Keratinocyte (primary cell): ENCODE data around the gene ATP12A. TPM values are rescaled to one million over a fixed set of nuclear protein-coding genes. Genes with fewer than 3 reads are reported as not detected.
A peak's percentile ranks its signal among the peaks of the same experiment; 100 is the strongest.

Source experiments
- DNase-seq: peaks from one replicate; pipeline ENCODE4 v3.0.0-alpha.2; 2011; ENCODE audit warnings: low read depth, missing footprints, low spot score
- FAIRE-seq: peaks from 2 replicates; lab custom pipeline; 2011; peaks lifted over from hg19 to GRCh38; lab: Jason Lieb, UNC
- H2AFZ ChIP-seq: 2 replicates; pipeline ENCODE4 v1.6.0; 2012; ENCODE audit warnings: low read length, control low read depth, inconsistent platforms; ENCODE audit not compliant: control insufficient read depth
- H3K27ac ChIP-seq: 2 replicates; pipeline ENCODE4 v1.5.1; 2011; ENCODE audit warnings: low read length; ENCODE audit not compliant: control insufficient read depth, insufficient read depth
- H3K27me3 ChIP-seq: 3 replicates; pipeline ENCODE4 v1.6.0; 2011; ENCODE audit warnings: low read length; ENCODE audit not compliant: control insufficient read depth, insufficient read depth; ENCODE audit errors: extremely low read depth
- H3K36me3 ChIP-seq, 2 experiments: 2 replicates in 1 of 2; 3 replicates in 1 of 2; pipeline ENCODE4 v1.5.1; 2011; ENCODE audit warnings: low read length in 2 of 2, mild to moderate bottlenecking in 1 of 2; ENCODE audit not compliant: control insufficient read depth in 2 of 2, insufficient read depth in 2 of 2; ENCODE audit errors: extremely low read depth in 1 of 2
- H3K4me1 ChIP-seq: 3 replicates; pipeline ENCODE4 v1.5.1; 2011; ENCODE audit warnings: low read length; ENCODE audit not compliant: control insufficient read depth, insufficient read depth; ENCODE audit errors: extremely low read depth
- H3K4me2 ChIP-seq: 3 replicates; pipeline ENCODE4 v1.6.0; 2011; ENCODE audit warnings: low read depth, low read length; ENCODE audit not compliant: control insufficient read depth, insufficient read depth; ENCODE audit errors: extremely low read depth
- H3K4me3 ChIP-seq, 3 experiments: fragments of 200-600 bp in 1 of 3; sonication (generic) in 1 of 3; 2 replicates in 2 of 3; 3 replicates in 1 of 3; pipeline ENCODE4 v1.5.1; 2011 to 2016; ENCODE audit warnings: low read length in 3 of 3, mild to moderate bottlenecking in 3 of 3, control low read depth in 2 of 3, inconsistent platforms in 1 of 3, low read depth in 1 of 3, mixed read lengths in 1 of 3, mixed run types in 1 of 3, moderate library complexity in 1 of 3; ENCODE audit not compliant: control insufficient read depth in 2 of 3, insufficient read depth in 2 of 3; ENCODE audit errors: extremely low read depth in 1 of 3
- H3K79me2 ChIP-seq: 2 replicates; pipeline ENCODE4 v1.6.0; 2012; ENCODE audit warnings: low read length; ENCODE audit not compliant: control insufficient read depth, insufficient read depth
- H3K9ac ChIP-seq: 3 replicates; pipeline ENCODE4 v1.6.0; 2011; ENCODE audit warnings: low read length; ENCODE audit not compliant: control insufficient read depth, insufficient read depth; ENCODE audit errors: extremely low read depth
- H3K9me1 ChIP-seq: 3 replicates; pipeline ENCODE4 v1.6.0; 2011; ENCODE audit warnings: low read length; ENCODE audit not compliant: control insufficient read depth, insufficient read depth; ENCODE audit errors: extremely low read depth
- H3K9me3 ChIP-seq: 2 replicates; pipeline ENCODE4 v1.5.1; 2012; ENCODE audit warnings: low read depth, low read length; ENCODE audit not compliant: control insufficient read depth
- H4K20me1 ChIP-seq: 3 replicates; pipeline ENCODE4 v1.6.0; 2011; ENCODE audit warnings: low read length; ENCODE audit not compliant: control insufficient read depth, insufficient read depth; ENCODE audit errors: extremely low read depth
- EZH2 ChIP-seq: IDR thresholded peaks from one replicate; pipeline ENCODE4 v1.6.1; 2012; ENCODE audit warnings: inconsistent platforms, mild to moderate bottlenecking, low read length, moderate library complexity
- dilution Hi-C: fragments of 300-500 bp; cut with MboI; formaldehyde crosslinking; loops from one replicate; pipeline ENCODE4 v1.7.0; 2020; ENCODE audit warnings: low sequenced_read_pairs; ENCODE audit not compliant: extremely low pct_ligation_motif_present
- polyA plus RNA-seq, 5 experiments: library from polyadenylated mRNA; depleted of rRNA in 3 of 5; stranded (reverse) in 3 of 5; stranded (forward) in 1 of 5; unstranded in 1 of 5; fragments of >200 nt; gene quantifications; 1 replicate in 1 of 5; 2 replicates in 3 of 5; 3 replicates in 1 of 5; pipeline versions ENCODE4 v1.2.1 to v1.2.3, GENCODE V29; 2011 to 2012; ENCODE audit warnings: missing spikeins in 2 of 5, low read depth in 1 of 5, low replicate concordance in 1 of 5
- TF ChIP-seq, protein P1 (sequence below), 3 experiments: IDR thresholded peaks in 1 of 3; conservative IDR thresholded peaks in 1 of 3; optimal IDR thresholded peaks in 1 of 3; 2 replicates in 2 of 3; 3 replicates in 1 of 3; pipeline versions ENCODE3 to v1.5.1; 2011; ENCODE audit warnings: low read length in 3 of 3, mild to moderate bottlenecking in 3 of 3, moderate library complexity in 2 of 3, control low read depth in 1 of 3, inconsistent platforms in 1 of 3; ENCODE audit not compliant: insufficient read depth in 2 of 3; ENCODE audit errors: extremely low read depth in 1 of 3

ATP12A gene
- polyA plus RNA-seq, 1 donor (not counting 4 experiments of a cell fraction or from before 2014, with no cell fraction given), result 0.79 TPM

DNA sequence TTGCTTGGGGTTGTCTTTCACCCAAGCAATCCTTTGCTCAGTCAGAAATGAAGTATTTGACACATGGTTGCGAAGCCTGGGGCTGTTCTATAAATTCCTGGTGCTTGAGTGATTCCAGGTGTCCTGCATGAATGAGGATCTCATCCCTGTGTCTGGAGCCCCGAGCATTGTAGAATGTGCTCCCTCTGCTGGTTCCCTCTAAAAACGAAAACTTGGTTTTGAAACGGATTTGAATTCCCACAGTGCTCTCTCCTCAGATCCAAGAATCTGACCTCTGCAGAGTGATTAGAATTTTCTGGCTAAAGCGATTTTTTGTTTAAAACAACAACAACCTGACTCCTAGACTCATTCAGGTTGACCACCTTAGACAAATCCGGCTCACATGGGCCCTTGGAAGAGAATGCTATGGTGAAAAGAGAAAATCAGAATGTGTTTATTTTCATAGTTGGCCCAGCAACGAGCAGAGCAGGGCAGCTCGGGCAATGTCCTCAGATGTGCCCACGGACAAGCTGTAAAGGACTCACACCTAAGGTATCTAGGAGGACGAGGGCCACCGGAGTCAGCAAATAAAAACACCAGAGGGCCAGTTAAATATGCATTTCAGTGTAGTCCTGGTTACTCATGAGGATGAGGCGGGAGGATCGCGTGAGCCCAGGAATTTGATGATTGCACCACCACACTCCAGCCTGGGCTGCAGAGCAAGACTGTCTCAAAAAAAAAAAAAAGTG, 8.7 kb upstream of the ATP12A start:
- Histone ChIP-seq H2AFZ (peak overlapping the region; percentile 69), H3K27me3 (no peaks in the 10 kb centered on the region), H3K4me3 (peak overlapping the region in 2 of 3 experiments; percentile 40 to 48), H3K9me1 (no peaks in the 10 kb centered on the region), H4K20me1 (no peaks in the 10 kb centered on the region), H3K4me1 (peaks cover 48% of the 10 kb centered on the region), H3K4me2 (peak overlapping the region; percentile 87), H3K9me3 (no peaks in the 10 kb centered on the region), H3K79me2 (no peaks in the 10 kb centered on the region), H3K27ac (peak overlapping the region; percentile 95), H3K36me3 (no peaks in the 10 kb centered on the region), H3K9ac (peak overlapping the region; percentile 85)
- dilution Hi-C loops, result no loop called here
- FAIRE-seq (peak; percentile 95), DNase-seq (peak; percentile 85)
- TF ChIP-seq, protein P1, sequence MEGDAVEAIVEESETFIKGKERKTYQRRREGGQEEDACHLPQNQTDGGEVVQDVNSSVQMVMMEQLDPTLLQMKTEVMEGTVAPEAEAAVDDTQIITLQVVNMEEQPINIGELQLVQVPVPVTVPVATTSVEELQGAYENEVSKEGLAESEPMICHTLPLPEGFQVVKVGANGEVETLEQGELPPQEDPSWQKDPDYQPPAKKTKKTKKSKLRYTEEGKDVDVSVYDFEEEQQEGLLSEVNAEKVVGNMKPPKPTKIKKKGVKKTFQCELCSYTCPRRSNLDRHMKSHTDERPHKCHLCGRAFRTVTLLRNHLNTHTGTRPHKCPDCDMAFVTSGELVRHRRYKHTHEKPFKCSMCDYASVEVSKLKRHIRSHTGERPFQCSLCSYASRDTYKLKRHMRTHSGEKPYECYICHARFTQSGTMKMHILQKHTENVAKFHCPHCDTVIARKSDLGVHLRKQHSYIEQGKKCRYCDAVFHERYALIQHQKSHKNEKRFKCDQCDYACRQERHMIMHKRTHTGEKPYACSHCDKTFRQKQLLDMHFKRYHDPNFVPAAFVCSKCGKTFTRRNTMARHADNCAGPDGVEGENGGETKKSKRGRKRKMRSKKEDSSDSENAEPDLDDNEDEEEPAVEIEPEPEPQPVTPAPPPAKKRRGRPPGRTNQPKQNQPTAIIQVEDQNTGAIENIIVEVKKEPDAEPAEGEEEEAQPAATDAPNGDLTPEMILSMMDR (optimal IDR thresholded peaks at IDR 0.05 in 1 of 3, IDR thresholded peaks at IDR 0.05 in 1 of 3, conservative IDR thresholded peaks at IDR 0.05 in 1 of 3; ENCODE audit: extremely low read depth in 1 of 3, insufficient read depth in 2 of 3, low read length in 3 of 3), result peak; percentile 70 to 73 (median 72)
- no peak for TF ChIP-seq EZH2

DNA sequence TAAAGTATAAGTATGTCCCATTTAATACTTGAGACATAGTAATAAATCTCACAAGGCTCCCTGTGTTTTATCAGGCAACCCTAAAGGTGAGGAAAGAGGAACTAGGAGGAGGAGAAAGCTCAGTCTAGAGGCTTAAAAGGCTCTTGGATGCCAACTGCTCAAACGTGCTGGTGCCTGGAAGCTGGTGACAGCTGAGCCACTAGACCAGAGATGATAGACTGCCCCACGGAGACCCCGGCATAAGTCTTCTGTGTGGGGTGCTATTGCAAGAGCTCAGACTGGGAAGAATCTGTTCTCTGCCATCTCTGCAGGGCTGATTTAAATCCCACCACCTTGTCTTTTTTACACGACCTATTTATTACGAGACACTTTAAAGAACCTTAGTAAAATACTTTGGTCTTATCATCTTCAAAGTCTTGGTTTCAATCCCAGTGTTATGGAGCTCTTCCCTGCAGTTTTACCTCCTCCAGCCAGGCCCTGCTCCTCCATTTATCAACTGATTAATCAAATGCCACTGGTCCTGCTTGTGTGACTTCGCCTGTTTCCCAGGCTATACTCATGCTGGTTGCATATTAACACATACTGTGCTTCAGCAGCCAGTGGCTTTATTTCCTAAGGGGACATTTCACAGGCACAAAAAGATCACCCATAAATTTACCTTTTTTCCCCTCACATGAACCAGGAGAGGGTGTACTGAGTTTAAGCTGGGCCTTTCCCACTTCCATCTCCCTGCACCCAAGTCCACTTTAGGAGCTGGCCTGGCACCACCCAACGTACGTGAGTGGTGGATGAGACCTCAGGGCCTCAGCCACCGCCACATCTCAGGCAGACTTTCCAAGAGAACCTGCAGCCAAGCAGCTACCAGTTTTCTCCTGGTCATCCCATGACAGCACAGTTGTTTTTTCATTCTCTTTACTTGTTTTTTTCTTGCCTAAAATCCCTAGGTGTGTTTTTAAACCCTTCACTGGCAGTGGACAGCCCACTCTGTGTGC, 7.8 kb upstream of the ATP12A start:
- Histone ChIP-seq H4K20me1 (no peaks in the 10 kb centered on the region), H3K4me3 (no peak overlapping the region), H2AFZ (peak overlapping the region; percentile 38), H3K27ac (peak overlapping the region; percentile 95), H3K79me2 (no peaks in the 10 kb centered on the region), H3K4me2 (peak overlapping the region; percentile 87), H3K36me3 (no peaks in the 10 kb centered on the region), H3K9ac (peak overlapping the region; percentile 85), H3K4me1 (peaks cover 48% of the 10 kb centered on the region), H3K27me3 (no peaks in the 10 kb centered on the region), H3K9me3 (no peaks in the 10 kb centered on the region), H3K9me1 (no peaks in the 10 kb centered on the region)
- DNase-seq, result no peak
- FAIRE-seq, result no peak
- dilution Hi-C loops, result no loop called here
- TF ChIP-seq, protein P1 (optimal IDR thresholded peaks at IDR 0.05 in 1 of 3, IDR thresholded peaks at IDR 0.05 in 1 of 3, conservative IDR thresholded peaks at IDR 0.05 in 1 of 3; ENCODE audit: extremely low read depth in 1 of 3, insufficient read depth in 2 of 3, low read length in 3 of 3), result no peak
- no peak for TF ChIP-seq EZH2
